Activated gamma-delta T cell (primary cell): ENCODE measurements around the gene MET.
"Not testable (repeated sequence)": the region's sequence is repeated elsewhere in the genome, so short reads cannot be mapped to it uniquely, and the experiment has no call there.

Experiments
- DNase-seq: peaks from one replicate; lab custom pipeline; 2025; lab: John Stamatoyannopoulos, UW
- total RNA-seq, 2 donors: gene quantifications; one replicate each; lab custom pipeline; 2026; lab: John Stamatoyannopoulos, UW

Gene MET
- 0.10 to 1.0 reads per million in 2 donors for total RNA-seq

DNA sequence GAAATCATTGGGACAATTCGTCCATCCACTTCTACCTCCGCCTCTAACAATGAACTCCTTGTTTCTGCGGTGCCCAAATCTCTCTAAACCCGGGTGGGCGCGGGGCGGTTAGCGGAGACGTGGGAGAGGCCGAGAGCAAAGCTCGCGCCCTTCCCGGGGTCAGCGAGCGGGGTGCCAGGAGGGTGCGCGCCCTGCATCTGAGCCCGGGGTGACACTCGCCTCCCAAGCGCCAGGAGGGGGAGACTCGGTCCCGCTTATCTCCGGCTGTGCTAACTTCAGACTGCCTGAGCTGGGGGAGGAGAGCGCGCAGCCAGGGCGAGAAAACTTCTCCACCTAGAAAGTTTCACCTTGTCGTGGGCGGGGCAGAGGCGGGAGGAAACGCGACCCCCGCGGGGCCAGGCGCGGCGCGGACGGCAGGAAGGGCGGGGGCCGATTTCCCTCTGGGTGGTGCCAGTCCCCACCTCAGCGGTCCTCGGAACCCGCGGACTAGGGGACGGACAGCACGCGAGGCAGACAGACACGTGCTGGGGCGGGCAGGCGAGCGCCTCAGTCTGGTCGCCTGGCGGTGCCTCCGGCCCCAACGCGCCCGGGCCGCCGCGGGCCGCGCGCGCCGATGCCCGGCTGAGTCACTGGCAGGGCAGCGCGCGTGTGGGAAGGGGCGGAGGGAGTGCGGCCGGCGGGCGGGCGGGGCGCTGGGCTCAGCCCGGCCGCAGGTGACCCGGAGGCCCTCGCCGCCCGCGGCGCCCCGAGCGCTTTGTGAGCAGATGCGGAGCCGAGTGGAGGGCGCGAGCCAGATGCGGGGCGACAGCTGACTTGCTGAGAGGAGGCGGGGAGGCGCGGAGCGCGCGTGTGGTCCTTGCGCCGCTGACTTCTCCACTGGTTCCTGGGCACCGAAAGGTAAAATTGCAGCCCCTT is at the start of gene MET:
Gene MET (plus strand): TSS at position 516 of the 915 bp plus-strand sequence. CDS start 26,889 bp downstream, outside the sequence.
- no peak for DNase-seq

- no peak for DNase-seq
These were observed 45.1 kb upstream of the MET start for GRCh38 chr7:116626886-116627285.

GRCh38 chr7:116629051-116629463 is 42.9 kb upstream of the MET start:
- no peak for DNase-seq

GRCh38 chr7:116630357-116630756 is 41.6 kb upstream of the MET start:
- DNase-seq = no peak

- no peak for DNase-seq
These were observed 40.9 kb upstream of the MET start for GRCh38 chr7:116630932-116631671.

DNA sequence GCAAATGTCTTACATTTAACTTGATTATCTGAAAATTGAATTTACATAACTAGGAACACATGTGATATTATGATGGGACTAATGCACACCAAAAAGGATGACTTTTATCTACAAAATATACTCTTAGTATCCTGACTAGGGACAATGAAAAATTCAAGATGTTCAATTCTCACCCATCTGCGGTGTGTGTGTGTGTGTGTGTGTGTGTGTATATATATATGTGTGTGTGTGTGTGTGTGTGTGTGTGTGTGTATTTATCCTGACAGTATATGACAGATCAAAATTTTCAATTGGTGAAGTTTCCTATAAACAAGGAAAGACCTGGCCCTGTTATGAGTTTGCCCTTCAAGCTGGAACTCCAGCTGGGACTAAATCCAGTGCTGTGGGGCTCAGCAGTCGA is 40.3 kb upstream of the MET start:
- DNase-seq = no peak

GRCh38 chr7:116632384-116632783 is 39.6 kb upstream of the MET start:
- no peak for DNase-seq

- DNase-seq = no peak
These were observed 38.6 kb upstream of the MET start for GRCh38 chr7:116633131-116633988.

DNA sequence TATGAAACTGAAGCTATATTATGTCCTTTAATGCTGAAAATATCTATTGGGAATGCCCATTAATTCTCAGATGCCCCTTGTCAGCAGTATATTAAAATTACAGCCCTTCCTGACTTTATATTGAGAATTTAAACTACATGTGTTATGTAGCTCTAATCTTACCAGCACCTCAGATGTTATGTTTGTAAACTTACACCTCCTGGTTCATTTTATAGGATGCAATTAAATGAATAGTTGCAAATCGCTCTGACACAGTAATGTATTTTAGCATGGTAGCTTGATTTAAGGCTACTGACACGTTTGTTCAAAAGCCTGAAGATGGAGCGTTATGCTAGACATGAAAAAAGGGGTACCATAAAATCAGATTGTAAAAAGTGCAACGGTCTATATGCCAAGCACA is 35.0 kb upstream of the MET start:
- DNase-seq = no peak

- DNase-seq = not testable (repeated sequence)
These were observed 33.4 kb upstream of the MET start for GRCh38 chr7:116638592-116638991.

- no peak for DNase-seq
These were observed 30.3 kb upstream of the MET start for GRCh38 chr7:116641551-116642153.

- not testable (repeated sequence) for DNase-seq
These were observed 28.8 kb upstream of the MET start for GRCh38 chr7:116643148-116643547.

GRCh38 chr7:116644628-116645027 is 27.4 kb upstream of the MET start:
- DNase-seq = no peak

- DNase-seq = no peak
These were observed 24.7 kb upstream of the MET start for GRCh38 chr7:116647290-116647689.

DNA sequence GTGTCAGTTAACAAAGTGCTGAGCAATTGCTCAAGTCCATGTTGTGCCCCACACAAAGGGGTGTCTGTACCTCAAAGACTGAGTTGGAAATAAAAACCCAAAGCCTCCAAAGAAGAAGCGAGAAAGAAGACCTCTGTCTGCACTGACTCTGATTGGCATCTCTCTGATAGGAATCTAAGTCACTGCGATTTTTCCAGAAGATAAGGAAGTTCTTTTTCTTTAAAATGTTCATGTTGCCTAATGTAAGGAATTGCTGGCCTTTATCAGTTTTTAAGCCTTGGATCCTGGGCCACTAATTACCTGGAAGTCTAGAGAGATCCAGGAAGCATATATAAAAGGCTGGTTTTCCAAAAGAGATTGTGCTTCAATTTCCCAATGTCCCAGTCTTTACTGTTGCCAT is 24.1 kb upstream of the MET start:
- no peak for DNase-seq

DNA sequence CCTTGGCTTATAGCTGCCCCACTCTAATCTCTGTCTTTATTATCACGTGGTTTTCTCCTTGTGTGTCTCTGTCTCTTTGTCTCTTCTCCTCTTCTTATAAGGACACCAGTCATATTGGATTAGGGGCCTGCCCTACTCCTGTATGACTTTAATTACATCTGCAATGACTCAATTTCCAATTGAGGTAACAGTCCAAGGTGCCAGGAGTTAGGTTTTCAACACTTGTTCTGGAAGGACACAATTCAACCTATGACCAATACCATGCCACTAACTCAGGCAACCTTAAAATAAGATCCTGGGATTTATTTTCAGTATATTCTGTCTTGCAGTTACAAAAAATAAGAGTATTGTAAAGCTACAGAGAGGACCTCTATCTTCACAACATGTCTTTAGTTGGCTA is 21.6 kb upstream of the MET start:
- DNase-seq = no peak

GRCh38 chr7:116652793-116653192 is 19.2 kb upstream of the MET start:
- DNase-seq = no peak

GRCh38 chr7:116653204-116653603 is 18.8 kb upstream of the MET start:
- no peak for DNase-seq

DNA sequence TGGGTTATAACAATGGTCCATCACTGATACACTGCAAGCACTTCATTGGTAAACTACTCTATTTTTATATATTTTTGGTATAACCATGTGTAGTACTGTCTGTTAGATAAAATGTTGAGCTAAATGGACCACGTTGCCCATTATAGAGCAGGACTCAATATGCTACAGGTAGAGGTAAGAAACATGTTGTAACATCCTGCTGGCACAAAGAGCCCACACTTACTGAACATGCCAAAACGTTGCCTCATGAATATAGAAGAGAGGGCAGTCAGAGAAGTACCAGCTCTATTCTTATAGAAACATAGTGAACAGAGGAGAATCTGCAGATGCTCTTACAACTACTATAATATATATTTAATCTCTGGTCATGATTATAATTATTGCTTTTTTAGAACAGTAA is 18.4 kb upstream of the MET start:
- no peak for DNase-seq

DNA sequence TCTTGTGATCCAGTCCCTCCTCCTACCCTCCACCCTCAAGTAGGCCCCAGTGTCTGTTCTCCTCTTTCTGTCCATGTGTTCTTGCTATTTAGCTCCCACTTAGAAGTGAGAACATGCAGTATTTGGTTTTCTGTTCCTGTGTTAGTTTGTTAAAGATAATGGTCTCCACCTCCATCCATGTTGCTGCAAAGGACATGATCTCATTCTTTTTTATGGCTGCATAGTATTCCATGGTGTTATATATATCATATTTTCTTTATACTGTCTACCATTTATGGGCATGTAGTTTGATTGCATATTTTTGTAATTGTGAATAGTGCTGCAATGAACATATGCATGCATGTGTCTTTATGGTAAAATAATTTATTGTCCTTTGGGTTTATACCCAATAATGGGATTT is 12.7 kb upstream of the MET start:
- not testable (repeated sequence) for DNase-seq

GRCh38 chr7:116661865-116662264 is 10.1 kb upstream of the MET start:
- no peak for DNase-seq

GRCh38 chr7:116663744-116664143 is 8.3 kb upstream of the MET start:
- no peak for DNase-seq
